ENCODE results near the gene MBD6. TPM values are rescaled to one million over a fixed set of nuclear protein-coding genes. Genes with fewer than 3 reads are reported as not detected.

MBD6 gene
- total and polyA plus RNA-seq, 2 of the 4 experiments (the other 2 are of a cell fraction) = 0.90 to 9.3 TPM

GRCh38 chr12:57491393-57492280, 31.0 kb upstream of the MBD6 start:
- H3K4me3 ChIP-seq (ENCODE audit: insufficient read depth, low read depth, low read length) = no peak overlapping the region
- dilution Hi-C loops (cut with HindIII; ENCODE audit: low sequenced_read_pairs, unreplicated experiment) (no loop called here), intact Hi-C loops (cut with micrococcal nuclease) (no loop called here), in situ Hi-C loops (cut with MboI; ENCODE audit: low sequenced_read_pairs) (no loop called here)
- no peak overlapping the region for H4K91ac ChIP-seq (ENCODE audit: insufficient read depth, low read depth, low read length)
- no peak overlapping the region for H2BK5ac ChIP-seq (ENCODE audit: low read depth, low read length, poor library complexity, severe bottlenecking)
- H3K36me3 ChIP-seq (ENCODE audit: control insufficient read depth, insufficient read depth, low read length) = peaks cover 38% of the 10 kb centered on the region
- TF ChIP-seq RFX5 (IDR thresholded peaks at IDR 0.05; ENCODE audit: low read depth, low read length) (no peak), CTCF (conservative IDR thresholded peaks at IDR 0.05; ENCODE audit: low read depth, low read length) (0 out of 2 replicates have a peak, but pooled peaks have one; percentile 14), MAZ (IDR thresholded peaks at IDR 0.05; ENCODE audit: borderline replicate concordance, low read depth, low read length) (no peak), MXI1 (IDR thresholded peaks at IDR 0.05; ENCODE audit: borderline replicate concordance, low read depth, low read length) (no peak), FOS (IDR thresholded peaks at IDR 0.05; ENCODE audit: low read depth, low read length) (no peak), RCOR1 (IDR thresholded peaks at IDR 0.05; ENCODE audit: insufficient replicate concordance, low read length) (no peak), RAD21 (IDR thresholded peaks at IDR 0.05; ENCODE audit: low read length) (no peak)
- H3K9me1 ChIP-seq (ENCODE audit: insufficient read depth, low read length) = peaks cover 15% of the 10 kb centered on the region
- no peaks in the 10 kb centered on the region for H3K9me3 ChIP-seq (ENCODE audit: control insufficient read depth, insufficient read depth, low read length)
- no peak overlapping the region for H3K4me2 ChIP-seq (ENCODE audit: low read depth, low read length)
- no peak overlapping the region for H2BK20ac ChIP-seq (ENCODE audit: low read depth, low read length)
- WGBS, 2 experiments (ENCODE audit: extremely low coverage in 2 of 2, insufficient read length in 1 of 2) = 100% methylated on average over 1 of the region's 15 CpGs; no CpG with 5 or more reads in 1 of the 2 experiments
- H2AK9ac ChIP-seq (replicated peaks; ENCODE audit: low read depth, low read length, poor library complexity) = no peak overlapping the region
- ChIA-PET POLR2A (ENCODE audit: unreplicated experiment) (no interaction called here), CTCF (no interaction called here)
- no peak overlapping the region for H3K14ac ChIP-seq (replicated peaks; ENCODE audit: low read depth, low read length)
- no peak overlapping the region for H3K27ac ChIP-seq (ENCODE audit: insufficient read depth, low read length)
- H4K8ac ChIP-seq (ENCODE audit: low read depth in 2 of 2, low read length in 2 of 2) = no peak overlapping the region
- H3K4ac ChIP-seq (ENCODE audit: low read depth, low read length) = no peak overlapping the region
- peaks cover 6% of the 10 kb centered on the region for H3K4me1 ChIP-seq (ENCODE audit: control insufficient read depth, insufficient read depth, low read length)
- DNase-seq (no peak), ATAC-seq (ENCODE audit: low read depth) (no peak)
- H3K79me1 ChIP-seq (ENCODE audit: low read depth in 1 of 2, low read length in 2 of 2) = peaks cover 37 to 55% of the 10 kb centered on the region in 2 experiments
- H3K27me3 ChIP-seq (ENCODE audit: control insufficient read depth, insufficient read depth, low read length) = no peaks in the 10 kb centered on the region
- H4K5ac ChIP-seq (ENCODE audit: low read depth, low read length) = no peak overlapping the region
- H2AFZ ChIP-seq (replicated peaks; ENCODE audit: low read length, poor library complexity) = no peak overlapping the region
- no peak overlapping the region for H3K9ac ChIP-seq (ENCODE audit: low read depth, low read length)
- no peak overlapping the region for H2AK5ac ChIP-seq (ENCODE audit: low read depth, low read length)
- H3K23ac ChIP-seq (ENCODE audit: low read depth, low read length) = no peak overlapping the region
- H2BK120ac ChIP-seq (ENCODE audit: low read depth, low read length) = no peak overlapping the region
- peaks cover 26% of the 10 kb centered on the region; the same call in 1 of the 2 replicates for H4K20me1 ChIP-seq (ENCODE audit: insufficient read depth, low read length)
- TSS peak; percentile 7 for BruUV-seq (replicated peaks)
- no peak overlapping the region; the same call in 1 of the 2 replicates for H3K56ac ChIP-seq (ENCODE audit: extremely low read depth, insufficient read depth, low read length)
- H2BK15ac ChIP-seq (ENCODE audit: low read depth, low read length) = no peak overlapping the region
- no peak overlapping the region for H3K18ac ChIP-seq (ENCODE audit: low read depth, low read length)
